ENCODE results near the gene RNF222.

Gene RNF222, protein sequence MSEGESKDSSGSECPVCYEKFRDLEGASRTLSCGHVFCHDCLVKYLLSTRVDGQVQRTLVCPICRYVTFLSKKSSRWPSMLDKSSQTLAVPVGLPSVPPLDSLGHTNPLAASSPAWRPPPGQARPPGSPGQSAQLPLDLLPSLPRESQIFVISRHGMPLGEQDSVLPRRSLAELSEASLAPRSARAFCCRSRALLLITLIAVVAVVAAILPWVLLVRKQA

DNA sequence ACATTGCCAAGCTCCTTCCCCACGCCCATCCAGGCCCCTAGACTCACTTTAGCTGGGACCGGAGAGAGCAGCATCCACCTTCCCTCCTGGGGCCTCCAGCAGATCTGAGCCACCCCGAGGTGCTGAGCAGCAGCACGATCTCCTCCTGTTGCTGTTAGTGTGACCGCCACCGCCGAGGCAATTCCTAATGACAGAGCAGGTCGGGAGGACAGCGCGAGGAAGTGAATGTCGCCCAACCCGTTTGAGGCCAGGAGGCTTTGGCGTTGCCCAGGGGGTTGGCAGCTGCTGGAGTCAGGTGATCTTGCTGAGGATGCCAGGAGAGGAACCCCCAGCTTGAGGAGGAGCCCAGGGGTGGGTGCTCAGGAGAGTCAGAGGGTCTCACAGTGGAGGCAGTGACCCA, at the start of gene RNF222:
TSS of gene RNF222 (minus strand) at position 192 of the 400 bp plus-strand sequence. CDS start 4,366 bp downstream, outside the sequence.
- no peak for DNase-seq

DNA sequence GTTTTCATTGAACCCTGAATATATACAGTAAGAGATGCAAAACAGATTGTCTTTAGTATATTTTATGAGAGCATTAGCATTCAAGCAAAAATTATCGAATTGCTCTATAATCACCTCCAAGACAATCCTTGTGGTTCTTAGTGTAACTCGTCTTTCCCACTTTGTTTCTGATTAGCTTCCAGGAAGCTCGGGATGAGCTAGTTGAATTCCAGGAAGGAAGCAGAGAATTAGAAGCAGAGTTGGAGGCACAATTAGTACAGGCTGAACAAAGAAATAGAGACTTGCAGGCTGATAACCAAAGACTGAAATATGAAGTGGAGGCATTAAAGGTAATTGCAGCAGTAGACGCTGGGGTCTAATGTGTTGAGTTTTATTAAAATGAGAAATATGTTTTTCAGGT, 47.9 kb upstream of the RNF222 start:
- DNase-seq, result no peak

DNA sequence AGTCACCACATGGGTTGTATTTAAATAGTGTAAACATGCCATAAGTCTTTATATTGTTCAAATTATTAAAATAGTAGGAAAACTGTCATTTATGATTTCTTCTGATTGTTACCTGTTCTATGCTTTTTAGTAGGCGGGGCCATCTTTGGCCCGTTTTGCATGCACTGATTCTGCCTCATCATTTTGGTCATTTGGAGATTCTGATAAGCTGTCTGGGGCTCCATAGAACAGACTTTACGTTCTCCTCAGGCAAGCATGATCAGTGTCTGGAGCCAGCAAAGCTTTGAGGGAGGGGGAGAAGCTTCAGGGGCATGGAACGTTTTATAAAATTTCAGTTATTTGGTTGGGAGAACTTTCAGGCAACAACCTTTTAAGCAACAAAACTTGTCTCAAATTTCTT, 46.9 kb upstream of the RNF222 start:
- DNase-seq, result no peak

DNA sequence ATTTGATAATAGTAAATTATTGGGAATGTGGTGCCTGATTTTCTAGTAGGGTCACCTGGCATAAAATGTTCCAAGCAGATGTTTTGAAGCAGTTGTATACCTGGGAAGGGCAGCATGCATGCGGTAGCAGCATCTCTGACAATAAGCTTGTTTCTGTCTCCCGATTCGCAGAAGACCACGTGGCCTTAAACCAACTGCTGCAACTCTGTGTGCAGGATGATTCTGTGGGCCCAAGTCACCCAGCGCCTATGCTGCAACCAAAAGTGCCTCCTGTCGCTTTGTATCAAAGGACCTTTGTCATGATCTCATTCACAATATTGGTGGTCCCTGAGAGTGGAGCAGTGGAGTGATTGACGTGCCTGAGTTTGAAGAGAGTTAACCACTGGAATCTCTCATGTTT, 46.1 kb upstream of the RNF222 start:
- no peak for DNase-seq

DNA sequence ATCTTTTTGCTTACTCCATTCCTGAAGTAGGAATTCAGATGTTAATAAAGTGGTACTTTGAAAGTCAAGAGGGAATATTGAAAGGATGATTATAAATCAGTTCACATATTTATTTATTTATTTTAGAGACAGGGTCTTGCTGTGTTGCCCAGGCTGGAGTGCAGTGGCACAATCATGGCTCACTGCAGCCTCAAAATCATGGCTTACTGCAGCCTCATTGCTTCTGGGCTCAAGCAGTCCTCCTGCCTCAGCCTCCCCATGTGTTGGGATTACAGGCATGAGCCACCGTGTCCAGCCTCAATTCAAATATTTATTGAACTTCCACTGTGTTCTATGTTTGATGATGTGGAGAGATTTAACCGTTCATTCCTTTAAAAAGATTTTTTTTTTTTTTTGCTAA, 44.7 kb upstream of the RNF222 start:
- DNase-seq, result no peak

DNA sequence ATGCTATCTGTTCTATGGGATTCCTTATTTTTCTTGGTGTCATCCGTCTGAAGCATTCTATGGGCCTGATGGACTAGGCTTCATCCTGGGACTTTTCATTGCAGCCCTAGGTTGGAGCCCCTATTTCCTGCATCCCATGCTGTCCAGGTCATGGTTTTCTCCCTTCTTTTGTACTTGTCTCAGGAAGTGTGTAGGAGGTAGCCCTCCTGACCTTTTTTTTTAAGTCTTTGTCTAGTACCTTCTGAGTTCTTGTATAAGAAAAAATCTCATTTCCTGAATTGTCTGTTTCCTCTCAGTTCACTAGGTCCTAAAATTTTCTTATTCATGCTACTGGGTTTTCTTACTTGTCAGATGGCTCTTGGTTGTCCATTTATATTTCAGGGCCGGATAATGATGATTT, 44.1 kb upstream of the RNF222 start:
- DNase-seq, result no peak

DNA sequence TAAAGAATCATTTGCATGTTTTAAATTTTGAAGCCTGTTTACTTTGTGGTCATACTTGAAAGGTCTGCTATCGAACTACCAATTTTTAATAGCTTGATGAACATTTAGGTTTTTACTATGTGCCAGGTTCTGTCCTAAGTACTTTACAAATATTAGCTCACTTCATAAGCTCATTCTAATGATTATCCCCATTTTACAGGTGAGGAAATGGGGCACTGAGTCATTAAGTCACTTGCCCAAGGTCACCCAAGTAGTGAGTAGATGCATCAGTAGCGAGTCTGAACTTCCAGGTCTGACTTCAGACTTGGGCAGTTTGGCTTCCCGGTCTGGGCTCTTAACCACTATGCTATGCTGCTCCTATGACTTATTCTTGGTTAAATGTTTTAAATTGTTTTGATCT, 42.1 kb upstream of the RNF222 start:
- DNase-seq, result no peak

DNA sequence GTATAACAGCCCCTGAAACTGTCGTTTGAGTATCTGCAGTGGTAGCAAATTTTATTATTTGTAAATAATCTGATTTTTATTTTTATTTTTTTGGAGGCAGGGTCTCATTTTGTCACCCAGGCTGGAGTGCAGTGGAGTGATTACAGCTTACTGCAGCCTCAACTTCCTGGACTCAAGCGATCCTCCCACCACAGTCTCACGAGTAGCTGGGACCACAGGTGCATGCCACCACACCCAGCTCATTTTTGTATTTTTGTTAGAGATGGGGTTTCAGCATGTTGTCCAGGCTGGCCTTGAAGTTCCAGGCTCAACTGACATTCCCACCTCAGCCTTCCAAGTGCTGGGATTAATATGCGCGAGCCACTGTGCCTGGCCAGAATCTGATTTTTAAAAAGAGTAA, 40.8 kb upstream of the RNF222 start:
- no peak for DNase-seq

DNA sequence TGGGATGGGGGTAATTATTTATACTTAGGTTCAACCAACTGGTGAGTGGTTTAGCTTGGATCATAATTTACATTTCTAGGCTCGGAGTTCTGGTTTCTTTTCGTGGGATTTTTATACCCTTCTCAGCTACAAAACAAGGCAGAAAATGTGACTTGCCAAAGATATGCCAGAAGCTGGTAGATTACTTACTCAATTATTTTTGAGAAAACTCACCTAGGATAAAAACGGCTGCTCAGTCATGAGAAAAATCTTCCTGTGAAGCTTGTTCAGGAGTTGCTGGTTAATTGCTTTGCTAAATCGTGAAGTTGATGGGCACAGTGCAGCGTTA, 39.2 kb upstream of the RNF222 start:
- no peak for DNase-seq

DNA sequence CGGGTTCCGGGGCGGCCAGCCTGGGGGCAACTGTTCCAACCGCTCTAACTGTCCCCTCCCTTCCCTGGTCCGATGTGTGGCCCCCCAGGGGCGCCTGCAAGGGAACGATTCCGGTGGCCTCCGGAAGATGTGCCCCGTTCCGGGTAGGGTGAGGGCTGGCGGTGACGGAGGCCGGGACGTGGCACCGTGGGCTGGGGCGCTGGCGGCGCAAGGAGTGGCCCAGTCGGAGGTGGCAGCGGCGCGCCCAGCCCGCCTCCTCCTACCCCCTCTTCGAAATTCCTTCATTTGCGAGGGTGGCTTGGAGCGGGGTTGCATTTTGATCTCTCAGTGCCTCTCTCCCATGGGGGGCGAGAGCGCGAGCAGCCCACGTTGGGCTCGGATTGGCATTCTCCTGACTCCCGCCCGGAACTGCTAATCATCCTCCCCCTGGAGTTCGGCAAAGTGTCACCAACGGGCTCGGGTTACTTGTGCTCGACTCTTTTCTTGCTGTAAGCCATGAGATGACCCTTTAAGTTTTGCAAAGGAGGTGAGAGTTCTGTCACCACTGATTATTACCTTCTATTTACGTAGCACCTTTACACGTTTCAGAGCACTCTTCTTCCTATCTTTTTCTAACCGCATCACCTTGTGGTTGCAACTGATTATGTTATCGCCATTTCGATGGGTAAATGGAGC, 38.7 kb upstream of the RNF222 start:
- DNase-seq, result no peak

DNA sequence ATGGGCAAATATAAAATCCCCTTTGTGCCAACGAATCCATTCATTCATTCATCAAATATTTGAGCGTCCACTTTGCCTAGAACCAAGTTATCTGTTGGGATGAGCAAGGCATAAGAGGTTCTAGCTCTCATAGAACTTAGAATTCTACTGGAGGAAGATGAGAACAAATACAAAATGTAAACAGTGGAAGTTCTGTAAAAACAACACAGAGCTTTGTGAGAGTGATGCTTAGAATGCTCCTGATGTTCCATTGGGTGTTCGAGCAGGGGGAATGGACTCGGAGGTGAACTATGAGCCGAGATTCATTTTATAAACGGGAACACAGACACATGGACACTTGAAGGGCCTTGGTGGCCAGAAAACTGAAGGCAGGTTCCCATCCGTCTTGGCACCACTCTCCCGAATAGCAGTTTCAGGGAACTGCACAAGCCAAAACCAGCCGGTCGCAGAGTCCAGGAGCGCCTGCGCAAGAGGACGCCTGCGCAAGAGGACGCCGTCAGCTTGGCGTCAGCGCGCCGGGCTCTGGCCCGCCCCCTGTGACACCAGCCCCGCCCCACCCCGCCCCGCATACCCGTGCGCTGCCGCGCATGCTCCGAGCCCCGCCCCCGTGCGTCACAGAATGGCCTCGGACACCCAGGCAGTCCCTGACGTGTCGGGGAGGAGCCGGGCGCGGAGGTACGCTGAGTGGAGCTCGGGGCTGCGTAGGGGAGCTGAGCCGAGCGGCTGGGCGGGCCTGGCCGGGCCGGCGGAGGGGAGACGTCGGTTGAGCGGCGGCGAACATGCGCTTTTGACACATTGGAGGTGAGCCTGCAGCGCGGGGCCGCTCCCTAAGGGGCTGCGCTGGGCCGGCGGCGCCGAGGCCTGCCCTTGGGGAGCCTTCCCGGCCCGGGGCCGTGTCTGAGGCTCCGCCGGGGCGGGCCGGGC, 37.9 kb upstream of the RNF222 start, which contains the start of gene NDEL1:
TSS of gene NDEL1 (plus strand) at position 640 of the 924 bp plus-strand sequence. CDS start 8,388 bp downstream, outside the sequence.
- peak; percentile 75 for DNase-seq

DNA sequence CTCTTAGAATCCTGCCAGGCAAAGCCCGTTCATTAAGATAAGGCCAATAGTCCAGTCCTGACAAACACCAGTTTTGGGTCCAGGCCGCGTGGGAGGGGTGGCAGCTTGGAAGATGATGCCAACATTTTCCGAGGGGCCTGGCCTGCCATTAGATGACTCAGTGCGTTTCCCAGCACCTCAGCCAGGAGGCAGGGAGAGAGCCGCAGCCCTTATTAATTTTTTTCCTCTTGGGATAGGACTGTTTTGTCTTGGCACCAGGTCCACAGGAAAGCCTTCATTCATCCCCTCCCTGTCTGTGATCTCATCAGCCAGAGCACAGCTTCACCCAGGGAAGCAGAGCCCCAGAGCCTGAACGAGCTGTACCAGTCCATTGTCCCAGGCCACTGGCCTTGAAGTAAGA, 33.3 kb upstream of the RNF222 start:
- no peak for DNase-seq

DNA sequence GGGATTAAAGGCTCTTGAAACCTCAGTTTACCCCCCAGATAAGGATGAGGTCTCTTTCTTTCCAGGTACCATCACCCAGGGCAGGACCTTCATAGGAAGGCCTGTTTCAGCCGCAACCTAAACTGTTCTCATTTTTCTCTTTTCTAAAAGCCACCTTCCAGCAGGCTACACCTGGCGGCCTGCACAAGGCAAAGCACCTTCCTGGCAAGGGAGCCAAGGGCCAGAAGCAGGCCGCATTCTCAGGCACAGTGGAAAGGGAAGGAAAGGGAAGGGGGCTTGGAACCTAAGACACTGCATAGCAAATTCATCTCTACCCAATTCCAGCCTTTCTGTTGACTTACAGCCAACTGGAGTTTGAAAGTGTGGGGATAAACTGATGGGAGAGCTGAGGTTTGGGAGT, 29.2 kb upstream of the RNF222 start:
- DNase-seq, result no peak

DNA sequence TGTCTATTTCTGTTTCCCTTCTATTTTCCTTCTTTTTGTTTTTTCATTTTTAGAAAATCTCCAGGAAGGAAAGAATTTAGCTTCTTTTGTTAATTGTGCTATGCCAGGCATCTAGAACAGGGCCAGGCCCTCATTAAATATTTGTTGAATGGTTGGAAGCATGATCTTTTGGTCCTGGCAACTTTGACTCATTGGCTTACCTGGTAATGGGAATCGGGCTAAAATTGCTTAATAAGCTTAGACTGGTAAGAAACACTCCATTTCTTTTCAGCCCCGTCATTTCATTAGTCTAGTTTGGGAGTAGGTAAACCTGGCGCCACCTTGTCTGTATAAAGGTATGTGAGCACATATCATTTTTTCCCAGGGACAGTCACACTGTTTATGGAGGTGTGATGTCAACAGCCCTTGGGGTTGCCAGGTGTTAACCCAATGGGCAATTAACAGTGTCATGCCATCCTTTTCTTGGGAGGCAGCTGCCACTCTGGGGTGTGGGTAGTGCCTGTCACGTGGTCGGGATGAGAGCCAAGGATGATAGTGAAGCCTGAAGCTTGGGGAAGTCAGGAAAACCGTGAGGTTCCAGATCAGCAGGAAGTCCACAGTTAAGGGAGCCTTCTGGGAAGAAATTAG, 28.6 kb upstream of the RNF222 start:
- no peak for DNase-seq

DNA sequence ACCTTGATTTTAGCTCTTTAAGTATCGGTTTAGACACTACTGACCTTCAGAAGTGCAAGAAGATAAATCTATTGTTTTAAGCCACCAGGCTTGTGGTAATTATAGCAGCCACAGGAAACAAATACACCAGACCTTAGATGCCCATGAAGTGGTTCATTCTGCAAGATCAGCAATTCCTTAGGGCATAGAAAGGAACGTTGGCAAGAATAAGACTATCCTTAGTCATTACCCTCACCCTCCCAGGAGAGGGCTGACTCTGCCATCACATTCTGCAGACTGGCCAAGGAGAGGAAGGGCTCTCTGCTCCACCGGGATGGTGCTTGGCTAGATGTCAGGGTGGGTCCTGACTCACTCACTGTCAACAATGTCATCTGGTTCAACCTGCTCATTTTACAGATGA, 23.9 kb upstream of the RNF222 start:
- DNase-seq, result no peak

DNA sequence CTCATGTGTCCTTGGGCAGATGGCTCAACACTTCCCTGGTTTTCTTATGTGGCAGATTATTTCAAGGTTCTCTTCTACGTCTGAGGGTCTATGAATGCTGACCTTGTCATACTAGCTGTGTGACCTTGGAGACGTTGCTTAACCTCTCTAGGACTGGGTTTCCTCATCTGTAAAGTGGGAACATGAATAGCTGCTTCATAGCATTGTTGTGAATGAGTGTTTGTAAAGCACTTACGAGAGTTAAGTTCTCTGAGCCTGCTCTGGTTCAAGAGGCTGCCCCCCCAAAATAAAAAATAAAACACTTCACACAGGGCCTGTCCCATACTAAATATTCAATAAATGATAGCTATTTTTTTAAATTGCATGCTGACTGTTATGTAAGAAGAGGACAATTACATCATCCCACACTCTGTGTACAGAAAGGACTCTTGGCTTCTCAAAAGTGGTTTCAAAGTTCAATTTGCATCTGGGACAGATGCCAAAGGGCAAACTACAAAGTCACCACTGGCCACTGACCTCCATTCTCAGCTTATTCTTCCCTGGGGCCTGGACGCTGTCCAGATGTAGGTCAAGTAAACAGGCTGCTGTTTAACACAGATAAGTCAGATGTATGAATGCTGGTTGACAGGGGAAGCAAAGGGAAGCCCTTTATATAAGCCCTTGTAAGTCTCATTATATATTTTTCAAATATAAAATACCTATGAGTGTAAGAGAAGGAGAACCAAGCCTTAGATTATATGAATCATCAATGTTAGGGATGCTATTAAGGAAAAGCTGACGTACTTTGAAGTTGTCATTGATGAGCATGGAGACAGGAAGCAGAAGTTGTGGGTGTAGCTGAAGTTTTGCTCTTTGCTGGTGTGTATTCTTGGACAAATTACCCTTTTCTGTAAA, 22.7 kb upstream of the RNF222 start:
- no peak for DNase-seq

DNA sequence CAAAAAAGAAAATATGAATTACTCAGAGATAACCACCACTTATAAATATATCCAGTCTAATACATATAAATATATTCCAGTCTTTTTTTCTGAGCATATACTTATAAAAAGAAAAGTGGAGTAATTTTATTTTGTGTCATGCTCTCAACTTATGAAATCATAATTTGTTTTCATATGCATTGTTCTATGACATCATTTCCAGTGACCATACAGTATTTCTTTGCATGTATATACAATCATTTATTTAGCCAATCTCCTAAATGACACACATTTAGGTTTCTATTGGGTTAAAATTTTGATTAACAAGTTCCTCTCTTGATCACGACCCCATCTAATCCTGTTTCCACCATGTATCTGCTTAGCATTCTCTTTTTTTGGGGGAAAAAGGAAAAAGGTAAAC, 21.7 kb upstream of the RNF222 start:
- no peak for DNase-seq

DNA sequence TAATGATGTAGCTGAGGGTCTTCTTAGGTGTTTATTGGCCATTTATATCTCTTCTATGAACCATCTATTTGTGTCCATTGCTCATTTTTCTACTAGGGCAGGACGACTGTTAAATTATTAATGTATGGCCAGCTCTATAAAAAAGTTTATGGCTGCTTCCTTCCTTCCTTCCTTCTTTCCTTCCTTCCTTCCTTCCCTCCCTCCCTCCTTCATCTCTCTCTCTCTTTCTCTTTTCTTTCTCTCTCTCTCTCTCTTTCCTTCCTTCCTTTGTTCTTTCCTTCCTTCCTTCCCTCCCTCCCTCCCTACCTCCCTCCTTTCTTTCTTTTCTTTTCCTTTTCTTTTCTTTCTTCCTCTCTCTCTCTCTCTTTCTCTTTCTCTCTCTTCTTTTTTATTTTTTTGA, 20.8 kb upstream of the RNF222 start:
- DNase-seq, result no peak

DNA sequence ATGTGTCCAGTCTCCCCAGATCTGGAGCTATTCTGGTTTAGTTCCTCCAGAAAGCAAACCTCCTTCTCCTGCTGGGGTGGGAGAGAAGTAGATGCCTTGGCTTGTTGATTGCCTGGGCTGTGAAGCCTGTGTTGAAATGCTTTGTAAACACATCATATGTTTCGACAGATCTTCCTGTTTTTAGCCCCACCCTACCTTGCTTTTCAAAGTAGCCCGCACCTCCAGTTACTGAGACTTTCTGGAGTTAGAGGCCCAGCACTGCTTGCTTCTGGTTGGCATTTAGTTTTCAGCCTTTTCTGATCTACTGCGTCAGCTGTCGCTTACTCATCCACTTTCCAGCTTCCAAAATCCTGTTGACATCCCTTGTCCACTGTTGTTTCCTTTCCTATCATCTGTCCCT, 20.2 kb upstream of the RNF222 start:
- DNase-seq, result no peak

DNA sequence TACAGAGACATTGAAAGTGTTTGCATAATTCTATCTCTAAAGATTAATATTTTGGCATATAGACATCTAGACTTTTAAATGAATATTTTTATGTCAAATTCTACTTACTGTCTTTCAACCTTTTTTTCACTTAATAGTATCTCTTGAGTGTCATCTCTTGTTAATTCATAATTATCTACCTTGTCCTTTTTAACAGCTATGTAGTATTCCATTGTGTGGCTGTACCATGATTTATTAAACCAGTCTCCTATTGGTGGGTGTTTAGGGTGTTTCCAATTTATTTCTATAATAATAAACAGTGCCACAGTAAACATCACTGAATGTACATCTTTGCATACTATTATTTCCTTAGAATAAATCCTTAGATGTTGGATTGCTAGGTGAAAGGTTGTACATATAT, 16.3 kb upstream of the RNF222 start:
- no peak for DNase-seq

DNA sequence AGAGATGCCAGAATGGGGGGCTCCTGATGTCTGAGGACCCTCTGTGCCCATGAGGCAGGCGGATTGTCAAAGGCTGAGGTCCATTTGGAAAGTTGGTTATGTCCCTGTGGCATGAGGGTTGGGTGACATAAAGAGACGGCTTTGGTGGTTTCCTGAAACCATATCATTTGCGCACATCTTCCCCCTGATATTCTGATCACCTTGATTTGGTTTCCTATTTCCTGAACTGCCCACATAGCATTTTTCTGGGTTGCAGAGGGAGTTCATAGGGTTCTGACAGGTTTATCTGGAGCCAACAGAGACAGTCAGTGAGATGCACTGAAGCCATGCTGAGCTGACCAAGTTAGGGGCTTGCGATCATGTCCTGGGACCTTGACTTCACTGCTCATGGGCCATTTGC, 15.7 kb upstream of the RNF222 start:
- no peak for DNase-seq

DNA sequence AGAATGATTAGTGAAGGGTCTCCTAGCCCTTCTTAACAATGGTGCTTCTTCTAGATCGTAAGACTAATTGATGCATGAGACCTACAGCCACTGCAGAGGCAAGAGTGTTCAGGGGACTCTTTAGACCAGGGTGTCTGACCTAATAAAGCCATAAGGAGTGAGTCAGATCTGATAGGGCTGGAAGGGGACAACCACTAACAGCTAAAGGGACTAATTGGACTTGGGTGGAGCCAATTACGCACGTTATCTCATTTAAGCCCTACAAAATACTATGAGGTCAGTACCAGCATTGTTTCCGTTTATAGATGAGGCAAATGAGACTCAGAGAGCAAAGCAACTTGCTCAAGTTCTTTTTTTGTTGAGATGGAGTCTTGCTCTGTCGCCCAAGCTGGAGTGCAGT, 14.5 kb upstream of the RNF222 start:
- DNase-seq, result no peak

DNA sequence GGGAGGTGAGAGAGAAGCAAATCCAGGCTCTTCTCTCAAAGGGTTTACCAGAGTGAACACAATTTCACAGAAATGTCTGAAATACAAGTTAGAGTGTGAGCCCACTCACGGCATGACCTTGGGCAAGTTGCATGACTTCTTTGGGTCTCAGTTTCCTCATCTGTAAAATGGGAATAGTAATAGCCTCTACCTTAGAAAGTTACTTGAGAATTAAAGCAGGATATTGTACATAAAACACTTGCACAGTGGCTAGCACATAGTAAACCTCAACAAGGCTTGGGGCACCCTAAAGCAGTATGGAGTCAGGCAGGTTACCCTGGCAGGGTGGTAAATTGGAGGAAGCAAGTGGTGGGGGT, 13.2 kb upstream of the RNF222 start:
- DNase-seq, result no peak

Data from GF-D8 (cell line).